H1 (cell line): ENCODE measurements around the gene ETF1. TPM values are rescaled to one million over a fixed set of nuclear protein-coding genes. Genes with fewer than 3 reads are reported as not detected.
A peak's percentile ranks its signal among the peaks of the same experiment; 100 is the strongest.

Experiments used
- CTCF ChIA-PET: fragments of 300-600 bp; sonication (Branson Sonifier 250); formaldehyde crosslinking; loops from one replicate; lab custom pipeline; 2021; ENCODE audit not compliant: partially characterized antibody; lab: Charles Lee
- POLR2A ChIA-PET: fragments of 300-600 bp; sonication (Branson Sonifier 250); formaldehyde crosslinking; loops from one replicate; lab custom pipeline; 2021; ENCODE audit warnings: inconsistent platforms; ENCODE audit not compliant: partially characterized antibody; lab: Charles Lee
- DNase-seq, 2 experiments: peaks; one replicate each; pipeline versions ENCODE4 v3.0.0 to v3.0.0-alpha.2; 2010 to 2022; ENCODE audit warnings: low spot score in 2 of 2, low read depth in 1 of 2, mixed read lengths in 1 of 2
- FAIRE-seq: peaks from 2 replicates; lab custom pipeline; 2011; peaks lifted over from hg19 to GRCh38; lab: Jason Lieb, UNC
- H2AFZ ChIP-seq: 2 replicates; pipeline ENCODE4 v1.8.1; 2012; ENCODE audit warnings: low read length, inconsistent platforms
- H2AK5ac ChIP-seq: 2 replicates; pipeline ENCODE4 v1.6.1; 2013; ENCODE audit warnings: low read depth, low read length
- H2BK120ac ChIP-seq: replicated peaks from 2 replicates; pipeline ENCODE3; 2013; ENCODE audit warnings: low read depth, low read length, inconsistent platforms
- H2BK12ac ChIP-seq: 2 replicates; pipeline ENCODE4 v1.6.1; 2013; ENCODE audit warnings: low read depth, low read length
- H2BK15ac ChIP-seq: 2 replicates; pipeline ENCODE4 v1.6.1; 2013; ENCODE audit warnings: low read length
- H2BK20ac ChIP-seq: 2 replicates; pipeline ENCODE4 v1.6.1; 2013; ENCODE audit warnings: low read length
- H2BK5ac ChIP-seq: 2 replicates; pipeline ENCODE4 v1.6.1; 2013; ENCODE audit warnings: low read depth, low read length
- H3K14ac ChIP-seq: 2 replicates; pipeline ENCODE4 v1.6.1; 2013; ENCODE audit warnings: inconsistent platforms; ENCODE audit not compliant: insufficient read length
- H3K18ac ChIP-seq: 2 replicates; pipeline ENCODE4 v1.6.1; 2013; ENCODE audit warnings: low read length; ENCODE audit errors: extremely low read depth
- H3K23ac ChIP-seq: 2 replicates; pipeline ENCODE4 v1.6.1; 2013; ENCODE audit warnings: inconsistent platforms; ENCODE audit not compliant: insufficient read length
- H3K23me2 ChIP-seq: 2 replicates; pipeline ENCODE4 v1.6.1; 2013; ENCODE audit warnings: low read depth, low read length
- H3K27ac ChIP-seq: 2 replicates; pipeline ENCODE4 v1.6.1; 2011; ENCODE audit warnings: low read depth, low read length, inconsistent platforms
- H3K27me3 ChIP-seq, 4 experiments: replicated peaks in 1 of 4; 1 replicate in 1 of 4; 2 replicates in 3 of 4; pipeline versions ENCODE4 v1.6.1 to v1.8.1; 2011 to 2013; ENCODE audit warnings: low read length in 3 of 4, mild to moderate bottlenecking in 3 of 4, inconsistent platforms in 2 of 4, mixed read lengths in 2 of 4, moderate library complexity in 1 of 4; ENCODE audit not compliant: control insufficient read depth in 3 of 4, insufficient read depth in 3 of 4; ENCODE audit errors: extremely low read depth in 1 of 4
- H3K36me3 ChIP-seq, 4 experiments: 2 replicates each; pipeline versions ENCODE4 v1.6.1 to v1.8.1; 2011 to 2013; ENCODE audit warnings: mild to moderate bottlenecking in 4 of 4, low read length in 3 of 4, moderate library complexity in 2 of 4, control low read depth in 1 of 4, inconsistent platforms in 1 of 4; ENCODE audit not compliant: insufficient read depth in 4 of 4, control insufficient read depth in 2 of 4
- H3K4ac ChIP-seq: replicated peaks from 2 replicates; pipeline ENCODE3; 2013; ENCODE audit warnings: low read length, low read depth, mixed read lengths, inconsistent platforms; ENCODE audit not compliant: insufficient read length
- H3K4me1 ChIP-seq, 4 experiments: replicated peaks in 1 of 4; 1 replicate in 1 of 4; 2 replicates in 3 of 4; pipeline versions ENCODE4 v1.6.1 to v1.8.1; 2011 to 2013; ENCODE audit warnings: low read length in 3 of 4, inconsistent platforms in 2 of 4, mixed read lengths in 1 of 4; ENCODE audit not compliant: insufficient read depth in 4 of 4, control insufficient read depth in 3 of 4
- H3K4me2 ChIP-seq, 2 experiments: 2 replicates each; pipeline versions ENCODE4 v1.6.1 to v1.8.1; 2011 to 2013; ENCODE audit warnings: low read depth in 2 of 2, low read length in 2 of 2, control low read depth in 1 of 2, inconsistent platforms in 1 of 2, mild to moderate bottlenecking in 1 of 2; ENCODE audit not compliant: insufficient read depth in 1 of 2
- H3K4me3 ChIP-seq, 4 experiments: fragments of 200-600, 300-600 bp in 1 of 4; sonication (generic), shearing (Covaris generic), sonication (Bioruptor Twin) in 1 of 4; 2 replicates each; pipeline versions ENCODE4 v1.5.1 to v1.8.1; 2011 to 2016; ENCODE audit warnings: low read length in 4 of 4, low read depth in 3 of 4, control low read depth in 2 of 4, inconsistent platforms in 2 of 4, mild to moderate bottlenecking in 2 of 4, mixed read lengths in 1 of 4, moderate library complexity in 1 of 4; ENCODE audit not compliant: insufficient read depth in 2 of 4; ENCODE audit errors: extremely low read depth in 1 of 4
- H3K56ac ChIP-seq: replicated peaks from 2 replicates; pipeline ENCODE3; 2013; ENCODE audit warnings: low read depth, mild to moderate bottlenecking, mixed read lengths, low read length, inconsistent platforms; ENCODE audit not compliant: insufficient read length
- H3K79me1 ChIP-seq: 2 replicates; pipeline ENCODE4 v1.6.1; 2013; ENCODE audit warnings: low read depth, low read length, control low read depth
- H3K79me2 ChIP-seq, 2 experiments: 2 replicates each; pipeline versions ENCODE4 v1.6.1 to v1.8.1; 2012 to 2013; ENCODE audit warnings: low read length in 2 of 2, mild to moderate bottlenecking in 2 of 2, inconsistent platforms in 1 of 2; ENCODE audit not compliant: insufficient read depth in 2 of 2, control insufficient read depth in 1 of 2
- H3K9ac ChIP-seq, 4 experiments: replicated peaks in 1 of 4; 1 replicate in 1 of 4; 2 replicates in 3 of 4; pipeline versions ENCODE4 v1.6.1 to v1.8.1; 2011 to 2013; ENCODE audit warnings: low read depth in 3 of 4, low read length in 3 of 4, control low read depth in 2 of 4, mild to moderate bottlenecking in 2 of 4, moderate library complexity in 2 of 4, inconsistent platforms in 1 of 4; ENCODE audit errors: extremely low read depth in 1 of 4
- H3K9me3 ChIP-seq, 2 experiments: 2 replicates each; pipeline versions ENCODE4 v1.6.1 to v1.8.1; 2012 to 2013; ENCODE audit warnings: mild to moderate bottlenecking in 2 of 2, moderate library complexity in 2 of 2, control low read depth in 1 of 2, inconsistent platforms in 1 of 2, low read depth in 1 of 2, low read length in 1 of 2, mixed read lengths in 1 of 2; ENCODE audit not compliant: insufficient read depth in 2 of 2
- H4K20me1 ChIP-seq, 2 experiments: replicated peaks in 1 of 2; 2 replicates each; pipeline versions ENCODE3 to v1.8.1; 2011 to 2013; ENCODE audit warnings: inconsistent platforms in 2 of 2, low read length in 2 of 2, mild to moderate bottlenecking in 1 of 2; ENCODE audit not compliant: insufficient read depth in 2 of 2, control insufficient read depth in 1 of 2
- H4K5ac ChIP-seq: 2 replicates; pipeline ENCODE4 v1.6.1; 2013; ENCODE audit warnings: low read length, low read depth, mixed read lengths, inconsistent platforms; ENCODE audit not compliant: insufficient read length
- H4K8ac ChIP-seq: 2 replicates; pipeline ENCODE4 v1.8.0; 2013; ENCODE audit warnings: mild to moderate bottlenecking, moderate library complexity, low read length, inconsistent platforms; ENCODE audit not compliant: insufficient read depth; ENCODE audit errors: extremely low read depth
- H4K91ac ChIP-seq: replicated peaks from 2 replicates; pipeline ENCODE3; 2013; ENCODE audit warnings: low read length, mixed read lengths, inconsistent platforms; ENCODE audit not compliant: insufficient read length
- CBX8 ChIP-seq: fragments of 300-800, 300-1000 bp; sonication (generic); IDR thresholded peaks from 2 replicates; pipeline ENCODE4 v1.7.1; 2016; ENCODE audit warnings: low read depth, low read length, borderline replicate concordance
- EGR1 ChIP-seq: IDR thresholded peaks from 2 replicates; pipeline ENCODE4 v1.6.1; 2011; ENCODE audit warnings: low read depth, low read length, borderline replicate concordance
- HDAC6 ChIP-seq: IDR thresholded peaks from one replicate; pipeline ENCODE4 v1.7.1; 2012; ENCODE audit warnings: low read depth, mild to moderate bottlenecking, inconsistent platforms, low read length, moderate library complexity
- JUN ChIP-seq: IDR thresholded peaks from 2 replicates; pipeline ENCODE4 v1.6.1; 2011; ENCODE audit warnings: low read depth, mild to moderate bottlenecking, improper control_type of control experiment, low read length
- KDM4A ChIP-seq: IDR thresholded peaks from one replicate; pipeline ENCODE4 v1.7.1; 2012; ENCODE audit warnings: low read depth, mild to moderate bottlenecking, moderate library complexity, low read length, inconsistent platforms; ENCODE audit not compliant: severe bottlenecking
- KDM5A ChIP-seq: fragments of 200-600 bp; IDR thresholded peaks from 2 replicates; pipeline ENCODE4 v1.7.1; 2012; ENCODE audit warnings: mild to moderate bottlenecking, low read length, inconsistent platforms, mixed read lengths
- PHF8 ChIP-seq: fragments of 200-600 bp; sonication (generic); conservative IDR thresholded peaks from 2 replicates; pipeline ENCODE4 v1.7.1; 2012; ENCODE audit warnings: low read depth, mild to moderate bottlenecking, inconsistent platforms, low read length, moderate library complexity
- POLR2AphosphoS5 ChIP-seq: IDR thresholded peaks from 2 replicates; pipeline ENCODE4 v1.6.1; 2011; ENCODE audit warnings: low read depth, low read length
- SIX5 ChIP-seq: IDR thresholded peaks from 2 replicates; pipeline ENCODE4 v1.6.1; 2011; ENCODE audit warnings: mild to moderate bottlenecking, low read depth, low read length
- SUZ12 ChIP-seq: fragments of 200-600 bp; sonication (generic); IDR thresholded peaks from 2 replicates; pipeline ENCODE4 v1.6.1; 2012; ENCODE audit warnings: mild to moderate bottlenecking, inconsistent platforms, low read length, moderate library complexity, mixed read lengths
- TEAD4 ChIP-seq: IDR thresholded peaks from 2 replicates; pipeline ENCODE4 v1.6.1; 2012; ENCODE audit warnings: low read depth, low read length, inconsistent platforms, mixed read lengths
- YY1 ChIP-seq: IDR thresholded peaks from 2 replicates; pipeline ENCODE4 v1.6.1; 2011; ENCODE audit warnings: low read depth, mild to moderate bottlenecking, low read length
- WGBS, 2 experiments: shearing (Covaris generic) in 1 of 2; methylation state at CpG; one replicate each; pipeline versions ENCODE4 v1.1.6 to v1.1.7; 2013 to 2015; ENCODE audit warnings: low lambda C conversion rate in 2 of 2, mixed read lengths in 2 of 2, inconsistent platforms in 1 of 2, low coverage in 1 of 2, missing lambda C conversion rate in 1 of 2; ENCODE audit not compliant: insufficient replicate concordance in 2 of 2, insufficient coverage in 1 of 2, insufficient read length in 1 of 2; ENCODE audit errors: extremely low coverage in 1 of 2, missing lambda C conversion rate in 1 of 2; 5-methylcytosine and 5-hydroxymethylcytosine counted together
- polyA plus RNA-seq, 7 experiments: library from polyadenylated mRNA; depleted of rRNA in 3 of 7; stranded (reverse) in 5 of 7; unstranded in 2 of 7; fragments of >200 nt in 5 of 7; fragments of 200-250 nt in 2 of 7; gene quantifications; 1 replicate in 5 of 7; 2 replicates in 1 of 7; 4 replicates in 1 of 7; pipeline versions ENCODE4 v1.2.1 to v1.2.3, GENCODE V29; 2011 to 2013; ENCODE audit warnings: missing spikeins in 2 of 7, mixed read lengths in 2 of 7
- total RNA-seq: library from RNA; stranded (reverse); fragmentation: NEBNext Ultra II Directional; extraction: Animal tissue kit (Norgen Biotek cat#: 25700); gene quantifications from 2 replicates; pipeline ENCODE4 v1.2.1, GENCODE V29; 2021

Gene ETF1
- total and polyA plus RNA-seq, 2 of the 8 experiments (the other 6 are each of a cell fraction or from before 2014, with no cell fraction given), result 50.5 to 168 TPM

GRCh38 chr5:138466900-138467710, 75.9 kb downstream of the ETF1 start:
- H3K4me3 ChIP-seq, result peak overlapping the region; percentile 81 to 90 (median 88); a peak in 7 of 8 replicates
- no peak overlapping the region for H4K5ac ChIP-seq
- H3K79me2 ChIP-seq, result peaks cover 0 to 4% of the 10 kb centered on the region in 2 experiments; a peak in 1 of 4 replicates
- H2AFZ ChIP-seq, result no peak overlapping the region
- H3K4ac ChIP-seq, result no peak overlapping the region
- no peak overlapping the region for H3K18ac ChIP-seq
- H2BK15ac ChIP-seq, result no peak overlapping the region
- H2BK12ac ChIP-seq, result 0 out of 2 replicates have a peak overlapping the region, but pooled peaks have one; percentile 27
- no peak overlapping the region for H2AK5ac ChIP-seq
- H2BK20ac ChIP-seq, result no peak overlapping the region
- H3K23me2 ChIP-seq, result peaks cover 19% of the 10 kb centered on the region
- DNase-seq (peak in 1 of 2 experiments; percentile 19), FAIRE-seq (no peak)
- H3K4me2 ChIP-seq, result peak overlapping the region; percentile 80 to 97
- H3K79me1 ChIP-seq, result no peaks in the 10 kb centered on the region; the same call in 1 of the 2 replicates
- H3K9ac ChIP-seq, result peak overlapping the region in 1 of 4 experiments; percentile 13; a peak in 3 of 7 replicates
- peaks cover under 1 to 9% (median 5%) of the 10 kb centered on the region in 4 experiments for H3K4me1 ChIP-seq
- H4K91ac ChIP-seq, result no peak overlapping the region
- H3K27ac ChIP-seq, result no peak overlapping the region
- 95% methylated on average over 45 of the region's 45 CpGs; no CpG with 5 or more reads in 1 of the 2 experiments for WGBS, 2 experiments
- no peak overlapping the region for H3K56ac ChIP-seq
- H3K36me3 ChIP-seq, result peaks cover 0 to 18% (median 4%) of the 10 kb centered on the region in 4 experiments; a peak in 5 of 8 replicates
- H2BK5ac ChIP-seq, result no peak overlapping the region
- H3K9me3 ChIP-seq, result no peaks in the 10 kb centered on the region
- peaks cover 11 to 16% of the 10 kb centered on the region in 2 experiments for H4K20me1 ChIP-seq
- peaks cover 0 to 15% (median 13%) of the 10 kb centered on the region in 4 experiments; a peak in 5 of 7 replicates for H3K27me3 ChIP-seq
- POLR2A ChIA-PET, result interaction anchor here (0.9 to 15.1 kb wide), 14 partner anchors 10 to 875 kb away, joined by 3 to 294 read pairs (median 30); partner anchors contain the start of genes ETF1, HSPA9, KDM3B and PAIP2
- no peak overlapping the region for H3K14ac ChIP-seq
- no peak overlapping the region for H2BK120ac ChIP-seq
- H4K8ac ChIP-seq, result peak overlapping the region; percentile 76
- no peak overlapping the region for H3K23ac ChIP-seq
- CTCF ChIA-PET, result interaction anchor here (1.4 to 24.9 kb wide), 8 partner anchors 10 to 114 kb away, joined by 3 to 532 read pairs (median 6); partner anchors contain the start of genes ETF1 and KDM3B
- TF ChIP-seq PHF8, result no peak
- no peak for TF ChIP-seq SUZ12
- TF ChIP-seq KDM4A, result no peak
- no peak for TF ChIP-seq EGR1
- TF ChIP-seq CBX8, result no peak
- TF ChIP-seq KDM5A, result no peak
- no peak for TF ChIP-seq YY1
- no peak for TF ChIP-seq TEAD4
- TF ChIP-seq POLR2AphosphoS5, result peak; percentile 99
- no peak for TF ChIP-seq JUN
- no peak for TF ChIP-seq HDAC6
- TF ChIP-seq SIX5, result no peak
